Activated naive CD8-positive, alpha-beta T cell treated with anti-CD3 and anti-CD28 coated beads for 36 hours (primary cell): ENCODE results near the gene ULBP1. TPM values are rescaled to one million over a fixed set of nuclear protein-coding genes. Genes with fewer than 3 reads are reported as not detected.
"Not testable (repeated sequence)": the region's sequence is repeated elsewhere in the genome, so short reads cannot be mapped to it uniquely, and the experiment has no call there.

Experiments
- DNase-seq: peaks from one replicate; pipeline ENCODE4 v3.0.0; 2021
- H3K27ac Mint-ChIP-seq: one replicate; pipeline ENCODE4 v1.8.0; 2022; ENCODE audit warnings: mild to moderate bottlenecking, moderate library complexity, mixed read lengths
- H3K27me3 Mint-ChIP-seq: one replicate; pipeline ENCODE4 v1.8.0; 2022; ENCODE audit warnings: mild to moderate bottlenecking, mixed read lengths
- H3K36me3 Mint-ChIP-seq: one replicate; pipeline ENCODE4 v1.8.0; 2021; ENCODE audit warnings: mild to moderate bottlenecking, mixed read lengths
- H3K4me1 Mint-ChIP-seq: one replicate; pipeline ENCODE4 v1.8.0; 2021; ENCODE audit warnings: mixed read lengths
- H3K4me3 Mint-ChIP-seq: one replicate; pipeline ENCODE4 v1.8.0; 2022; ENCODE audit warnings: mild to moderate bottlenecking, moderate library complexity, mixed read lengths
- H3K9me3 Mint-ChIP-seq: one replicate; pipeline ENCODE4 v1.8.0; 2022; ENCODE audit warnings: mixed read lengths
- total RNA-seq, 2 experiments: library from RNA; stranded (reverse); gene quantifications; one replicate each; pipeline ENCODE4 v1.2.3, GENCODE V29; 2021

Gene ULBP1, protein sequence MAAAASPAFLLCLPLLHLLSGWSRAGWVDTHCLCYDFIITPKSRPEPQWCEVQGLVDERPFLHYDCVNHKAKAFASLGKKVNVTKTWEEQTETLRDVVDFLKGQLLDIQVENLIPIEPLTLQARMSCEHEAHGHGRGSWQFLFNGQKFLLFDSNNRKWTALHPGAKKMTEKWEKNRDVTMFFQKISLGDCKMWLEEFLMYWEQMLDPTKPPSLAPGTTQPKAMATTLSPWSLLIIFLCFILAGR
- total RNA-seq, result 1 to 10 TPM; 2.8 to 2.9 TPM

DNA sequence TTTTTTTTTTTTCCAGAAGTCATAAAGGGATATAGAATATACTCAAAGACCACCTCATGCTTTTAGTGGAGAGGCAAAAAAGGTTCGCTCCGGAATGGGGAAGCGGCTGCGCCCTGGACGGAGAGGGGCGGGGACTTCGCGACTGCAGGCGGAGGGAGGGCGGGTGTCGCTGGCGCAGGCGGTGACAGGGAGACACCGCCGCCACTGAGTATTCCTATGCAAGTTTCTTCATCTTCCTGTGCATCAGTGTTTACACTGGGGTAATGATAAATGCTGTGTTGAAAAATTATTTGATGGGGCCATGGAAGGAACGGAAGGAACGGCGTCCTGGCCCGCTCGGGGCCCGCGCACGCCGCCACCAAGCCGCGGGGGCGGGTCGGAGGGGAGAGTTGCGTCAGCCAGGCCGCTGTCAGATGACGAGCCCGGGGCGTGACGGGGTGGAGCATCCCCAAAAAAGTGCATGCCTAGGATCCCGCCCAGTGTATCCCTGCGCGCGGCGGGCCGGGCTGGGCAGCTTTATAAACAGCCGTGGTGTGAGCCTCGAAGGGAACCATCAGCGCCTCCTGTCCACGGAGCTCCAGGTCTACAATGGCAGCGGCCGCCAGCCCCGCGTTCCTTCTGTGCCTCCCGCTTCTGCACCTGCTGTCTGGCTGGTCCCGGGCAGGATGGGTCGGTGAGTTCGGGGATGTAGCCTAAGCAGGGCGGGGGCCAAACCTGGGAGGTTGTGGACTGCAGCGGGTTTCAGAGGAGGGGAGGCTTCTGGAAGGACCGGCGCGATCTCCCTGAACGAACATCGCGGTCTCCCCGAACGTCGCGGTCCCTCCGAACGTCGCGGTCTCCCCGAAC is at the start of gene ULBP1:
ULBP1 (plus strand) TSS at position 482 of the 846 bp plus-strand sequence; CDS start at position 589, 107 bp downstream.
- H3K4me1 Mint-ChIP-seq, result peaks cover 21% of the 10 kb centered on the region
- H3K27ac Mint-ChIP-seq, result peak within 1 kb of the TSS; percentile 81
- H3K27me3 Mint-ChIP-seq, result peaks cover 97% of the 10 kb centered on the region
- H3K9me3 Mint-ChIP-seq, result no peaks in the 10 kb centered on the region
- DNase-seq, result peak; percentile 87
- peak within 1 kb of the TSS; percentile 83 for H3K4me3 Mint-ChIP-seq
- peaks cover 5% of the 10 kb centered on the region for H3K36me3 Mint-ChIP-seq

DNA sequence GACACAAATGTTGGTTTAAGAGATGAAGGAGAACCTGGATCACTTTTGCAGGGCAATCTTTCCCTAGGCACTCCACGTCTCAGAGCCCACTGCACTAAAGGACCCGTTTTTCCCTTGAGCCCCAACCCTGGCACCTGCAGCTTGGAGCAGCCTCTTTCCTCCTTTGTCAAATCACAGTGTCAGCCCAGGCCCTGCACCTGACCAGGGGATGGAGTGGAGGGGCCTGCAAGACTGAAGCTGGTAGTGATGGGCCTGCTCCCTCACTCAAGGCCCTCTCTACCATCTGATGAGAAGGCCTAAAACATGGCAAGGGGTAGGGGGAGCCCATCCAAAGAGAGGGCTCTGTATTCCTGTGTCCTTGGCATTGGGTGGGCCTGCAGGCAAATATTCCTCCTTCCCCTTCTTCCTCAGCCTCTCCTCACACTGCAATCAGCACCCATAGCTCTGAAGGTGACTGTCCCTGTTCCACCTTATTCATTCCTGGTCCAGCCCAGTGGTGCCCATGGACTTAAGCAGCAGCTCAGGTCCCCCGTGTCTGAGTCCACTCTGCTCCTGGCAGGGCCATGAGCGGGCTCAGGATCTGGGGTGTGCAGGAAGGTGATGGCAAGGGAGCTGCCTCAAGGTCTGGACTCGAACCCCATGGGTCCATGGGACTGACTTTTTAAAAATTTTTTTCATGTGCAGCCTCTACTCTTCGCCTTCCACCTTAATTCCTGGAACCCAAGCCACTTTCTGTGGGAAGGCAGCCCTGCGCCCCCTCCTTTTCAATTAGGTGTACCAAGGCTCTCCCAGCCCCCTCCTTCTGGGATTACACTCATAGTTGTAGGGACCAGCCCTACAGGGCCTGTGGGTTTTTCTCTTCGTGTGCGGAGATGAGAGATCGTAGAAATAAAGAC is 47.5 kb upstream of the ULBP1 start:
- no peak for DNase-seq
- H3K4me3 Mint-ChIP-seq, result no peak overlapping the region
- H3K27me3 Mint-ChIP-seq, result peaks cover 26% of the 10 kb centered on the region
- no peaks in the 10 kb centered on the region for H3K9me3 Mint-ChIP-seq
- peaks cover 2% of the 10 kb centered on the region for H3K4me1 Mint-ChIP-seq
- H3K36me3 Mint-ChIP-seq, result no peaks in the 10 kb centered on the region
- H3K27ac Mint-ChIP-seq, result no peak overlapping the region

DNA sequence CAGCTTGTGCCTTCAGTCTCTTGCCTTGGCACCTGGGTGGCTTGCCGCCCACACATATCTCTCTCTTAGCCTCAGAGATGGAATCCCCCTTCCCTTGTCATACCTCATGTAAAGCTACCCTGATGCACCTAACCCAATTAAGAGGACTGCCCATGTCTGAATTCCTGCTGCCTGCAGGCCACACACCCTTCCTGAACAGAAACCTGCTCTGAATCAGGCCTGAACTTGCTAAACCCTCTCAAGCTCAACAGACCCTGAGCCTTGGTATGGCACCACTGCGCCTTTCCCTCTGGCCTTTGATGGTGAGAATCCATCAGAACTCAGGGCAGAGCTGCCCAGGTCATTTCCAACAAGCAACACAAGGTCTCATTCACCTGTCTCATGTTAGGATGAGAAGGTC is 46.1 kb upstream of the ULBP1 start:
- H3K4me1 Mint-ChIP-seq, result peaks cover 2% of the 10 kb centered on the region
- no peak for DNase-seq
- H3K4me3 Mint-ChIP-seq, result no peak overlapping the region
- no peaks in the 10 kb centered on the region for H3K36me3 Mint-ChIP-seq
- no peak overlapping the region for H3K27ac Mint-ChIP-seq
- peaks cover 33% of the 10 kb centered on the region for H3K27me3 Mint-ChIP-seq
- H3K9me3 Mint-ChIP-seq, result no peaks in the 10 kb centered on the region

DNA sequence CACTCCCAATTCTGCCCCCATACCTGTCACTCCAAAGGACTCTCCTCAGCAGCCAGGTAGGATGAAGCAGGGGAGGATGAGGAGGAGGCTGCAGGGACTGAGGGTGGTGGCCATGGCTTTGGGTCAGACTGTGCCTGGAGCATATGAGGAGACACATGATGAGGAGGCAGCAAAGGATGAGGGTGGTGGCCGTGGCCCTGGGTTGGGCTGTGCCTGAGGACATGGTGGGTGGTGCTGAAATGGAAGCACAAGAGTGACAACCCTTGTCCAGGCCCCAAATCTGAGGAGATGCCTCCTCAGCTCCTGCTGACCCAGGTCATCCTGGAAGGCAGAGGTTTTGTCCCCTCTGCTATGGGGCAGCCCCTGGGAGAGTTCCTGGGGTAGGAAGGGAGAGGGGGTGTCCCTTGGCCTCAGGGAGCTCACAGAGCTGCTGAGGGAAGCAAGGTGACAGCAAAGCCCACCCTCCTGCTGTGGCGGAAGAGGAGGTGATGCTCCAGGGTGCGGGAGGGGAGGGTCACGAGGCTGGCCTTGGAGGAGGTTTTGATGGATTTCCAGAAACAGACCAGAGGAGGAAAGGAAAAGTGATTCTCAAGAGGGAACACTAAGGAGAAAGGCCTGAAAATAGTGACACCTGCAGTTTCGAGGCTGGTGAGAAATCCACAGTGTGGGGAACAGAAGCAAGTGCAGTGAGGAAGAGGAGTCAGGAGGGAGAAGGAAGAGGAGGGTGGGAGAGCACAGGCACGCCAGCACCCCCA is 45.4 kb upstream of the ULBP1 start:
- DNase-seq, result no peak
- peaks cover 7% of the 10 kb centered on the region for H3K4me1 Mint-ChIP-seq
- H3K27me3 Mint-ChIP-seq, result peaks cover 39% of the 10 kb centered on the region
- no peaks in the 10 kb centered on the region for H3K9me3 Mint-ChIP-seq
- no peak overlapping the region for H3K4me3 Mint-ChIP-seq
- no peaks in the 10 kb centered on the region for H3K36me3 Mint-ChIP-seq
- no peak overlapping the region for H3K27ac Mint-ChIP-seq

DNA sequence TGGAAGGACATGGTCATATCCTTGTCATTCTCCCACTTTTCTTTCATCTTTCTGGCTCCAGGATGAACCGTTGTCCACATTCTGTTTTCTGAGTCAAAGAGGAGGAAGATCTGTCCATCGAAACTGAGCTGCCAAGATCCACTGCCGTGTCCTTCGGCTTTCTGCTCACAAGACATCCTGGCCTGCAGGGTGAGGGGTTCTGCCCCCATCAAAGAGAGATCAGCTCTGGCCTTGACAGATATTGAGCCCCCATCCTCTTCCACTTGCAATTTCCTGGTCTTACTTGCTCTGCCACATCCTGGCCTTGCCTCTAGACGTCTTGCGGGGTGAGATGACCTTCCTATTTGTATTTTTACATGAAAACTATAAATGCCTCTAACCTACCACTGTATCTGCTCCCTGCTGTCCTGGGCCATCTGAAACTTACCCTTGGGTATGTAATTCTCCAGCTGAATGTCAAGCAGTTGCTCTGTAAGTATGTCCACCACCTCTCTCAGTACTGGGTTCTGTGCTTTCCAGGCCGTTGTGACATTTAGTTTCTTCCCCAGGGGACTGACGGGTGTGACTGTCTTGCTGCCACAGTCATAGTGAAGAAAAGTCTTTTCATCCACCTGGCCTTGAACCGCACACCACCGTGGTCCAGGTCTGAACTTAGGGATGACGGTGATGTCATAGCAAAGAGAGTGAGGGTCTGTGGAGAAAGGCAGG is 44.5 kb upstream of the ULBP1 start:
- H3K4me3 Mint-ChIP-seq, result not testable (repeated sequence)
- peaks cover 49% of the 10 kb centered on the region for H3K27me3 Mint-ChIP-seq

DNA sequence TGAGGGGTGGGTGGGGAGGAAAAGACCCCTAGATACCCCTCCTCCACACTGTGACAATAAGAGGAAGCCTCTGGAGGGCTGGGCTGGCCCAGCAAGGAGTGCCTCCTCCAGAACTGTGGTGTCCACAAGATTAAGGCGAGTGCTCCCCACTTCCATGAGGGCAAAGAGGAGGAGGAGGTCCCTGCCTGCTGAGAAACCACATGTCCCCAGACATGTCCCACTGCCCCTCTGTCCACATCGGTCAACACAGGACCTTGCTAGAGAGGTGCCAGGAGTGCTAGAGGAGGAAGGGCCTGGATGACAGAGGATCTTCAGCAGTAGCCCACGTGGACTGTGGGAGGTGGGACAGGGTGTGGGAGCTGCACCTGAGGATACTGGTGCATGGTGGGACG is 43.9 kb upstream of the ULBP1 start:
- Mint-ChIP-seq H3K27ac (no peak overlapping the region), H3K9me3 (no peaks in the 10 kb centered on the region), H3K36me3 (no peaks in the 10 kb centered on the region), H3K27me3 (peaks cover 54% of the 10 kb centered on the region), H3K4me3 (no peak overlapping the region), H3K4me1 (peaks cover 12% of the 10 kb centered on the region)
- DNase-seq, result no peak

More for the DNA sequence above, 44.5 kb upstream of the ULBP1 start:
- H3K36me3 Mint-ChIP-seq, H3K9me3 Mint-ChIP-seq, H3K27ac Mint-ChIP-seq, DNase-seq: not testable (repeated sequence)
- peaks cover 12% of the 10 kb centered on the region for H3K4me1 Mint-ChIP-seq

DNA sequence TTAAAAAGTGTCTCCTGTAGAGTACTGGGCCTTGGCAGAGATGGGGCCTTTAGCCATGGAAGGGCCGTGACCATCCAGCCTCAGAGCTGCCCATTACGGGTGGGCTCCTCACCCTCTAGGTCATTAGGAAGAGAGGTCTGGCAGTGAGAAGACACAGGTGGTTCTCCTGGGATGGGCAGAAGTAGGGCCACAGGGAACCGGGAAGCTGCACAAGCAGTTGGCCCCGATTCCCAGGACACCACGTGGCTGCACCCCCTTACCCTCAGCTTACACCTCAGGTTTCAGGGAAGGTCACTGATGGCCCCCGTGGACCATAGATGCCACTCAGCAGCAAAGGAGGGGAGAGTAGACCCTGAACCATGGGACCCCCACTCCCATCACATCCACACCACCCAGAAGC is 42.4 kb upstream of the ULBP1 start:
- Mint-ChIP-seq H3K27ac (no peak overlapping the region), H3K4me3 (no peak overlapping the region), H3K27me3 (peaks cover 68% of the 10 kb centered on the region), H3K9me3 (no peaks in the 10 kb centered on the region), H3K36me3 (no peaks in the 10 kb centered on the region), H3K4me1 (peaks cover 16% of the 10 kb centered on the region)
- DNase-seq, result no peak

DNA sequence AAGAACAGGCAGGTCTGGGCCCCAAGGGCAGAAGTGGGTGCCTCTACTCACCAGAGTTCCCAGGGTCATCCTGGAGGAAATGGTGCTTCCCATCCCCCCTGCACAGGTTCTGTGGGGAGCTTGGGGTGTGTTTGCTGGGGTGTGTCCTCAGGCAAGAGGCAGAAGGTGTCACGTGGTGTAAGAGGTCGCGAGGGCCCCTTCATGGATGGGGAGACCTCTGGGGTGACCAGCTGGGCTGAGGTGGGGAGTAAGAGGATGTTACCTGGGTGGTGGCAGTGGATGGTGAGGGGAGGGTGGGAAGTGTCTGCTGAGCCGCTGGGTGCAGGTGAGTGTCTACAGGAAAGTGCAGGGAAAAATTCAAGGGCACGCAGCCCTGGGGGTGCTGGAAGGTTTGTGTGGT is 41.7 kb upstream of the ULBP1 start:
- peak overlapping the region; percentile 42 for H3K4me3 Mint-ChIP-seq
- H3K27ac Mint-ChIP-seq, H3K36me3 Mint-ChIP-seq, H3K9me3 Mint-ChIP-seq, DNase-seq: not testable (repeated sequence)
- H3K4me1 Mint-ChIP-seq, result peaks cover 17% of the 10 kb centered on the region
- peaks cover 73% of the 10 kb centered on the region for H3K27me3 Mint-ChIP-seq

DNA sequence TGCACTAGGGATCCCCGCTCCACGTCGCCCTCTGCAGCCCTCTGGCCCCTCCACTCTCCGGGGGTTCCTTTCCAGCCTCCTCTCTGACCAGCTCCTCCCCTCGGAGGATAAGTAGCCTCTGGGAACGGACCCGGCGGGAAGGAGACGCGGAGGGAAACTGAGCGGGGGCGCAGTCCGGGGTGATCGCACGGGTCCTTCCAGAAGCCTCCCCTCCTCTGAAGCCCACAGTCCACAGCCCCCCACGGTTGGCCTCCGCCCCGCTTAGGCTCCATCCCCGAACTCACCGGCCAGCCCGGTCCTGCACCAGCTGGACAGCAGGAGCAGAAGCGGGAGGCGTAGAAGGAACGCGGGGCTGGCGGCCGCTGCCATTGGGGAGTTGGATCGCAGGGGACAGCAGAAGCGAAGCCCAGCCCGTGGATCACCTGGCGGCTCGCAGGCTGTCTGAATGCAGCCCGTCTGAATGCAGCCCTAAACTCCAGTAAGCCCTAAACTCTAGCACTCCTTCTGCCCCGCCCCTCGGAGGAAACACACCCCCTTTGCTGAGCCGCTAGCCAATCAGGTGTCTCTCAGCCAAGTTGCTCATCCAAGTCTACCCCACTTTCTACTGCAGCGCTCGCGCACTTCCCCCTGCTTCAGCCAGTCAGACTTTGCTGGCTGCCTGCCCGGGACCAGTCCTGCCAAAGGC is 41.0 kb upstream of the ULBP1 start, which contains the start of gene RAET1G:
RAET1G (minus strand) TSS at position 480 of the 685 bp plus-strand sequence; CDS start at position 369, 111 bp downstream.
- H3K27ac Mint-ChIP-seq, result no peak within 1 kb of the TSS
- H3K27me3 Mint-ChIP-seq, result peaks cover 80% of the 10 kb centered on the region
- peak within 1 kb of the TSS; percentile 66 for H3K4me3 Mint-ChIP-seq
- H3K4me1 Mint-ChIP-seq, result peaks cover 15% of the 10 kb centered on the region
- no peaks in the 10 kb centered on the region for H3K9me3 Mint-ChIP-seq
- H3K36me3 Mint-ChIP-seq, result no peaks in the 10 kb centered on the region
- peak; percentile 85 for DNase-seq

DNA sequence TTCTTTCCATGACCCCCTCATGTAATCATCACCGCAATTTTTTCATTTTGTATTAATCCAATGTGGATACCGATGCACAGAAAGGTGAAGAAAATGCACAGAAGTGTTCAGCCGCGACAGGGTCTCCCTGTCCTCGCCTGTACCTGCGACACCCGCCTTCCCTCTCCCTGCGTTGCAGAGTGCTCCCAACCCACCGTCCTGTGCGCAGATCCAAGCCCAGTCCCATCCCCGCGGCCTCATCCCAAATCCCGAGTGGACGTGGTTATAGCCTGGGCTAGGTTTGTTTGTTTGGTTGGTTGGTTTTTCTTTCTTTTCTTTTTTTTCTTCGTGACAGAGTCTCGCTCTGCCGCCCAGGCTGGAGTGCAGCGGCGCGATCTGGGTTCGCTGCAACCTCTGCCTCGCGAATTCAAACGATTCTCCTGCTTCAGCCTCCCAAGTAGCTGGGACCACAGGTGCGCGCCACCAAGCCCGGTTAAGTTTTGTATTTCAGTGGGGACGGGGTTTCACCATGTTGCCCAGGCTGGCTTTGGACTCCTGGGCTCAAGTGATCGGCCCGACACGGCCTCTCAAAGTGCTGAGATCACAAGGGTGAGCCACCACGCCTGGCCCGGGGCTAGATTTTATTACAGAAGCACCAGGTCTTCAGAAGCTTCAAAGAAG is 40.3 kb upstream of the ULBP1 start:
- DNase-seq, result no peak
- H3K4me1 Mint-ChIP-seq, result peaks cover 15% of the 10 kb centered on the region
- H3K36me3 Mint-ChIP-seq, result no peaks in the 10 kb centered on the region
- peaks cover 85% of the 10 kb centered on the region for H3K27me3 Mint-ChIP-seq
- H3K27ac Mint-ChIP-seq, result no peak overlapping the region
- peak overlapping the region; percentile 66 for H3K4me3 Mint-ChIP-seq
- H3K9me3 Mint-ChIP-seq, result no peaks in the 10 kb centered on the region

DNA sequence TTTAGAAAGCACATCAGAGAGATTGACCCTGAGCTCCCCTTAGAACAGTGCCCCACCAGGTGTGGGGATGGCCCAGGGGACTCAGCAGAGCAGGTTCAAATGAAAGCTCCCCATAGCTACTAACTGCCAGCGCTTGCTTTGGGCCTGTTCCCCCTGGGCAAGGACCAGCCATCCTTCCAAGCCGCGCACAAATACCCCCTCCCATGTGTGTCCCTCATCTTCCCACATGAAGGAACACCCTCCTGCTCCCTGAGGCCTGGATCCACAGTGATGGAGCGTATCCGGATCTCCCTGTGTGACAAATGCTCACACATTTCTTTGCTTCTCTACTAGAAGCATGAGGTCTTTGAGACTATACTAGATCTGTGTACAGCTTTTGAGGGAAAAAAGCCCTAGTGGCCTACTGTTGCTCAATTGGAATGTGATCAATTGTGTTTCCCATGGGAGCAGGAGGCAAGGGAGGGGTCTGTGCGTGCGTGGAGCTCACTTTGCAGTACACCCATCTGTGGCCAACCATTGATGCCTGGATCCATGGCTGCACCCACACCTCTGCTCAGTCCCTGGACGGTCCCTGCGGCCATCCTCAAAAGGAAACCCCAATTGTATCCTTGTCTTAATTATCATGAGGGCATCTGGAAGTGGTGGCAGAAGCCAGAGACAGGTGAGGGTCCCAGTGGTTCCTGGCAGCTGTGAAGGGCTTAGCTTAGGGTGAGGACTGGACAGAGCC is 39.4 kb upstream of the ULBP1 start:
- H3K27ac Mint-ChIP-seq, result no peak overlapping the region

DNA sequence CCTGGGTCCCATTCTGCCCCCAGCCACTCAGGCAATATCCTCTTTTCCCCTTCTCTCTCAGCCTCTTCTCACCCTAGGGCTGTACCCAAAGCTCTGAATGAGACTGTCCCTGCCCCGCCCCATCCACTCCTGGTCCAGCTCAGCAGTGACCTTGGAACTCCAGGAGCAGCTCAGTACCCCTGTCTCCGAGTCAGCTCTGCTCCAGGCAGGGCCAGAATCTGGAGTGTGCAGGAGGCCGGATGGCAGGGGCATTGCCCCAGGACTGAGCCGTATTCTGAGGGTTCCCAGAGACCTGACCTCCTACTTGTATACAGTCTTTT is 38.9 kb upstream of the ULBP1 start:
- Mint-ChIP-seq H3K36me3 (no peaks in the 10 kb centered on the region), H3K9me3 (no peaks in the 10 kb centered on the region), H3K27me3 (peaks cover 94% of the 10 kb centered on the region), H3K27ac (no peak overlapping the region), H3K4me1 (peaks cover 15% of the 10 kb centered on the region), H3K4me3 (no peak overlapping the region)
- no peak for DNase-seq

More for the DNA sequence above, 39.4 kb upstream of the ULBP1 start:
- H3K36me3 Mint-ChIP-seq, result no peaks in the 10 kb centered on the region
- no peak overlapping the region for H3K4me3 Mint-ChIP-seq
- H3K4me1 Mint-ChIP-seq, result peaks cover 15% of the 10 kb centered on the region
- DNase-seq, result no peak
- no peaks in the 10 kb centered on the region for H3K9me3 Mint-ChIP-seq
- H3K27me3 Mint-ChIP-seq, result peaks cover 89% of the 10 kb centered on the region
